GM12891 (cell line): ENCODE measurements around the gene SLC8A1.

Experiments used
- POLR2A ChIP-seq: IDR thresholded peaks from 2 replicates; pipeline ENCODE4 v1.6.1; 2011; ENCODE audit warnings: low read depth, low read length, control low read depth
- POLR2AphosphoS5 ChIP-seq: IDR thresholded peaks from 2 replicates; pipeline ENCODE4 v1.6.1; 2011; ENCODE audit warnings: low read depth, low read length, control low read depth

- TF ChIP-seq POLR2AphosphoS5, result no peak
- no peak for TF ChIP-seq POLR2A
Measured at GRCh38 chr2:40219141-40219540, 232.7 kb downstream of the SLC8A1 start.
